22Rv1 (cell line): ENCODE measurements around the gene DAW1.
A peak's percentile ranks its signal among the peaks of the same experiment; 100 is the strongest.

Experiments
- H3K27ac ChIP-seq: fragments of 450-650 bp; 2 replicates; pipeline ENCODE4 v1.5.1; 2017
- ZFX ChIP-seq: fragments of 450-650 bp; IDR thresholded peaks from 2 replicates; pipeline ENCODE4 v1.6.1; 2017; ENCODE audit warnings: antibody characterized with exemption, borderline replicate concordance
- TF ChIP-seq, protein P1 (sequence below): fragments of 450-650 bp; IDR thresholded peaks from 2 replicates; pipeline ENCODE4 v1.5.1; 2017; ENCODE audit warnings: mild to moderate bottlenecking

Gene DAW1

DNA sequence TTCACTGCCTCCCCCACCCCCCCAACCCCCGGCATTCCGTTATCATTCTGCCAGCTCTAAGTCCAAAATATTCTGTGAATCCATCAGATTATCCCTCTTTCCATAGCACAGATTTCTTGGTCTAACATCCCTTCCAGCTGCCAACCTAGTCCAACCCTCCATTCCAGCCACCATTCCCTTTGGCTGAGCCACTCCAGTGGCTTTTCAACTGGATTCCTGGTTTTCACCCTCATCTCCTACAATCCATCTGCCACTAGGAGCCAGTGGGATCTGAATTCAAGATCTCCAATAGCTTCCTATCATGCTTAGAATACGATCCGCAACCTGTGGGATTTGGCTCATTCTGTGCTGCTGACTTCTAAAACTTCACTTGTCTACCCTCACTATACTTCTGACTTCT, 1.2 kb downstream of the DAW1 start:
- TF ChIP-seq, protein P1, sequence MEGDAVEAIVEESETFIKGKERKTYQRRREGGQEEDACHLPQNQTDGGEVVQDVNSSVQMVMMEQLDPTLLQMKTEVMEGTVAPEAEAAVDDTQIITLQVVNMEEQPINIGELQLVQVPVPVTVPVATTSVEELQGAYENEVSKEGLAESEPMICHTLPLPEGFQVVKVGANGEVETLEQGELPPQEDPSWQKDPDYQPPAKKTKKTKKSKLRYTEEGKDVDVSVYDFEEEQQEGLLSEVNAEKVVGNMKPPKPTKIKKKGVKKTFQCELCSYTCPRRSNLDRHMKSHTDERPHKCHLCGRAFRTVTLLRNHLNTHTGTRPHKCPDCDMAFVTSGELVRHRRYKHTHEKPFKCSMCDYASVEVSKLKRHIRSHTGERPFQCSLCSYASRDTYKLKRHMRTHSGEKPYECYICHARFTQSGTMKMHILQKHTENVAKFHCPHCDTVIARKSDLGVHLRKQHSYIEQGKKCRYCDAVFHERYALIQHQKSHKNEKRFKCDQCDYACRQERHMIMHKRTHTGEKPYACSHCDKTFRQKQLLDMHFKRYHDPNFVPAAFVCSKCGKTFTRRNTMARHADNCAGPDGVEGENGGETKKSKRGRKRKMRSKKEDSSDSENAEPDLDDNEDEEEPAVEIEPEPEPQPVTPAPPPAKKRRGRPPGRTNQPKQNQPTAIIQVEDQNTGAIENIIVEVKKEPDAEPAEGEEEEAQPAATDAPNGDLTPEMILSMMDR: no peak
- TF ChIP-seq ZFX: no peak
- H3K27ac ChIP-seq: no peak overlapping the region

DNA sequence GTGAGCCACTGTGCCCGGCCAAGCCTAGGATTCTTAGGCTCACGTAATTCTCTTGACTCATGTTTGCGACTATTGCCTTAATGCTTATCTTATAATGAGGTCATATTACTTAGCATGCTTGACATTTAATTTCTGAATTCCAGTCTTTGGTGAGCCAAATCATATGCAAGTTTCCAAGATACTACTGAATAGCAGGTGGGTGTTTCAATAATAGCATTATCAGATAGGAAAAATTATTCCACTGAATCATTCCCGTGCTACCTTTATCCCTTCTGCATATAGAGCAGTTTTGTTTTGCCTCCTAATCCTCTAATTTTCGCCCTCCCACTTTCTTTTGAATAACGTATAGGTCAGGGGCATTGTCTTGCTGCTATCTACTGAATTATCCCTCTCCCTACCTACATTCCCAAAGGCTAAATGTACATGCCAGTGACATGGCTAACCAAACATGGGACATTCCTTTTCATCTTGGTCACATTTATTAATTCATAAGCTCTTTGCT, 4.9 kb downstream of the DAW1 start:
- no peak overlapping the region for H3K27ac ChIP-seq
- TF ChIP-seq ZFX: no peak
- TF ChIP-seq, protein P1: no peak

DNA sequence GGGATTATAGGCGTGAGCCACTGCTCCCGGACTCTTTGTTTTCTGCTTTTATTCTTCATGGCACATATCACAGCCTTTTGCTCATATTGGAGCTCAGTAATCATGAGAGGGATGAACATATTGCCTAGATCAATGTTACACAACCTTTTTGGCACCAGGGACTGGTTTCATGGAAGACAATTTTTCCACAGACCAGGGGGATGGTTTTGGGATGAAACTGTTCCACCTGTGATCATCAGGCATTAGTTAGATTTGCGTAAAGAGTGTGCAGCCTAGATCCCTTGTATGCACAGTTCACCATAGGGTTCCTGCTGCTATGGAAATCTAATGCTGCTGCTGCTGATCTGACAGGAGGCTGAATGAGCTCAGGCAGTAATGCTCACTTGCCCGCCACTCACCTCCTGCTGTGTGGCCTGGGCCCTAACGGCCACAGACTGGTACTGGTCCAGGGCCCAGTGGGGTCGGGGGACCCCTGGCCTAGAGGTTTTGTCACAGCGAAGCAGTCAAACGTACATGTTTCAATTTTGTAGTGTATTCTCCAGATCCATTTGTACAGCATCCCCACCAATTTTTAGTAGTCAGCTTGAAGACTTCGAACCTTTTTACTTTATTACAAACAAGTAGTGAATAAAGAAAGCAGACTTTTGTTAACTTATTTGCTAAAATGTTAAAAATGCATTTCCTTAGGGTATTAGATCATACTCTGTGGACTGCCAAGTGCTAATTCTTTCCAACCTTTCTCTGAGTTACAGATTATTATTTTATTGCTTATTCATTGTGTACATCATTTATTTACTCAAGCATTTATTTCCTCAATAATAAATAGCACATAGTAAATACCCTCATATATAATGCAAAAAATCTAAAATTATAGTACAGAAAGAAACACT, 6.2 kb downstream of the DAW1 start:
- TF ChIP-seq, protein P1: no peak
- no peak for TF ChIP-seq ZFX
- no peak overlapping the region for H3K27ac ChIP-seq

DNA sequence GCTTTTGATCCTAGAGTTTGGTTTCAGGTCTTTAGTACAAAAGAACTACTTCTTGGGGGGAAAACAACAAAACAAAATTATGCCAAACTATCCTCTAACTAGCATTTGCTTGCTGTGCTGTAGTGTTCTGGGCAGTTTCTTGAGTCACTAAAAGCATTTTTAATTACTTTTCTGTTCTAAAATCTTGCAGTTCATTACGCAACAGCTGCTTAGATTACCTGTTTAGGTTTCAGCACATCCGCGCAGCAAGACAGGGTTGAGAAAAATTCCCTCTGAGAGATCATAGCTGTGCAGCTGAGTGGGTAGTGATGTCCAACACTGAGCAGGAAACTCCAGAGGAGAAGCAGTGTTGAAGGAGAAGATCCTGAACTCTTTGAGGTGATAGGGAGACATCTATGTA, 9.0 kb downstream of the DAW1 start:
- no peak for TF ChIP-seq ZFX
- TF ChIP-seq, protein P1: no peak
- H3K27ac ChIP-seq: no peak overlapping the region

DNA sequence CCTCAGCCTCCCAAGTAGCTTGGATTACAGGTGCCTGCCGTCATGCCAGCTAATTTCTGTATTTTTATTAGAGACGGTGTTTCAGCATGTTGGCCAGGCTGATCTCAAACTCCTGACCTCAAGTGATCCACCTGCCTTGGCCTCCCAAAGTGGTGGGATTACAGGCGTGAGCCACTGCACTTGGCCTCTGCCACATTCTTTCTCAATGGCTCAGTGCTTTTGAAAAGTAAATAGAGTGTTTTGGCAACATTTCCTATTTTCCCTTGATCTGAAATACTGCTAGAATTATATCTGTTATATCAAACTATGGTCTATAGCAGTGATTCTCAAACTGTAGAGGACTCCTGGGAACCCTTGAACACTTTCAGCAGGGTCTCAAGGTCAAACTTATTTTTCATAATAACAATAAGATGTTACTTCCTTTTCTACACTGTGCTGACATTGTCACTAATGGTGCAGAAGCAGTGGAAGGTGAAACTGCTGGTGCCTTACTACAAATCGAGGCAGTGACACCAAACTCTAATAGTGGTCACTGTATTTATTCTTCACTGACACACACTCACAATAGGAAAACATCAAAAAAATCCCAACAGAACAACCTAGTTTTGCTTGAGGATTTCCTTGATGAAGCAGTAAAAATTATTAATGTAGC, 10.6 kb downstream of the DAW1 start:
- H3K27ac ChIP-seq: no peak overlapping the region
- TF ChIP-seq, protein P1: no peak
- no peak for TF ChIP-seq ZFX

DNA sequence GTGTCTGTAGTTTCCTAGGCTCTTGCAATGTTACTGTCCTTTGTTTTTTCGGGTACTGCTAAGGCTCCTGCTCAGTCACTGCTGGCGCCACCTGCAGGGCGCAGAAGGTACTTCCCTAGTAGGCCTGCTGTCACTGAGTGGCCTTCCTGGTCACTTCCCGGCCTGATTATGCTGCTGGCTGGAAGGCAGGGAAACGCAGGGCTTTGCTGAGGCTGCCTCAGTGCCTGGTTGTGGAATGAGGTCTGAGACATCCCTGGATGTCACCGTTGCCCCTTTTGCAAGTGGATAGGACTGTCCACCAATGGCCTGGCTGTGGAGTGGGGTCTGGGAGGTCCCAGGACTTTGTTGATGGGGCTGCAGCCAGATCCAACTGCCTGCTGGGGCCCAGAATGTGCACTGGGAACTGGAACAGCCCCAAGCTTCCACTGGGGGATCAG, 13.1 kb downstream of the DAW1 start:
- TF ChIP-seq ZFX: no peak
- TF ChIP-seq, protein P1: peak; percentile 97
- no peak overlapping the region for H3K27ac ChIP-seq

DNA sequence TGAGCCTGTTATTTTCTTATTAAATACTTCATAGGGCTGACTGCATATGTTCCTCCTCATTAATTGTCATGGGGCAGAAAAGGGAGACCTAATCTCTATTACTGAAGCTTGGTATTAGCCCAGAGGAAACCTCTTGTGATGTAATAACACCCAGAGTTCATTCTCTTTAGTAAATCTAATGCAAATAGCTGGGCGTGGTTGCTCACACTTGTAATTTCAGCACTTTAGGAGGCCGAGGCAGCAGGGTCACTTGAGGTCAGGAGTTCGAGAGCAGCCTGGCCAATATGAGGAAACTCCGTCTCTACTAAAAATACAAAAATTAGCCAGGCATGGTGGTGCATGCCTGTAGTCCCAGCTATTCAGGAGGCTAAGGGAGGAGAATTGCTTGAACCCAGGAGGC, 14.7 kb downstream of the DAW1 start:
- TF ChIP-seq ZFX: no peak
- TF ChIP-seq, protein P1: no peak
- H3K27ac ChIP-seq: no peak overlapping the region
